ENCODE measurements around the gene CNTNAP5. TPM values are rescaled to one million over a fixed set of nuclear protein-coding genes. Genes with fewer than 3 reads are reported as not detected.

The CNTNAP5 gene
- total RNA-seq, 3 donors from 2014 or later (not counting 1 experiment from before 2014, with no cell fraction given): not detected

GRCh38 chr2:124320051-124320688 is 295.1 kb downstream of the CNTNAP5 start:
- Histone ChIP-seq H3K27me3 (ENCODE audit: control insufficient read depth, insufficient read depth, low read length) (no peaks in the 10 kb centered on the region), H3K27ac (ENCODE audit: low read length) (no peak overlapping the region), H3K36me3 (ENCODE audit: control insufficient read depth, insufficient read depth, low read length) (no peaks in the 10 kb centered on the region), H3K4me1 (ENCODE audit: control insufficient read depth, insufficient read depth, low read length) (no peaks in the 10 kb centered on the region), H3K9me3 (ENCODE audit: control insufficient read depth, insufficient read depth, low read length) (no peaks in the 10 kb centered on the region), H3K4me3 (ENCODE audit: low read length) (no peak overlapping the region)
- H3K9me3 Mint-ChIP-seq: peaks cover 10 to 21% of the 10 kb centered on the region in 2 donors
- ATAC-seq: no peak
- no peak for TF ChIP-seq CTCF (IDR thresholded peaks at IDR 0.05)
- no peaks in the 10 kb centered on the region for H3K27me3 Mint-ChIP-seq (ENCODE audit: low read depth in 2 of 2)
- no peak overlapping the region for H3K4me3 Mint-ChIP-seq
- intact Hi-C loops (cut with micrococcal nuclease): no loop called here
- H3K27ac Mint-ChIP-seq: no peak overlapping the region
- no peaks in the 10 kb centered on the region for H3K36me3 Mint-ChIP-seq
- 86% methylated on average over 5 of the region's 5 CpGs for WGBS (ENCODE audit: insufficient coverage)
- DNase-seq: no peak
- peaks cover 0 to 9% of the 10 kb centered on the region in 2 donors for H3K4me1 Mint-ChIP-seq

- no peak for TF ChIP-seq CTCF (IDR thresholded peaks at IDR 0.05)
- H3K9me3 ChIP-seq (ENCODE audit: control insufficient read depth, insufficient read depth, low read length): no peaks in the 10 kb centered on the region
- no peak overlapping the region for H3K27ac ChIP-seq (ENCODE audit: low read length)
- Mint-ChIP-seq H3K36me3 (peaks cover 2% of the 10 kb centered on the region), H3K27me3 (ENCODE audit: low read depth in 2 of 2) (no peaks in the 10 kb centered on the region), H3K4me3 (no peak overlapping the region), H3K27ac (no peak overlapping the region), H3K9me3 (peaks cover 12 to 25% of the 10 kb centered on the region in 2 donors), H3K4me1 (peaks cover 0 to 9% of the 10 kb centered on the region in 2 donors)
- ATAC-seq: no peak
- WGBS (ENCODE audit: insufficient coverage): 77% methylated on average over 2 of the region's 2 CpGs
- H3K4me1 ChIP-seq (ENCODE audit: control insufficient read depth, insufficient read depth, low read length): no peaks in the 10 kb centered on the region
- H3K36me3 ChIP-seq (ENCODE audit: control insufficient read depth, insufficient read depth, low read length): no peaks in the 10 kb centered on the region
- no peaks in the 10 kb centered on the region for H3K27me3 ChIP-seq (ENCODE audit: control insufficient read depth, insufficient read depth, low read length)
- intact Hi-C loops (cut with micrococcal nuclease): no loop called here
- H3K4me3 ChIP-seq (ENCODE audit: low read length): no peak overlapping the region
- no peak for DNase-seq
Observed at GRCh38 chr2:124323321-124323720, 298.2 kb downstream of the CNTNAP5 start.

- TF ChIP-seq CTCF (IDR thresholded peaks at IDR 0.05): no peak
- Histone ChIP-seq H3K4me1 (ENCODE audit: control insufficient read depth, insufficient read depth, low read length) (no peaks in the 10 kb centered on the region), H3K27me3 (ENCODE audit: control insufficient read depth, insufficient read depth, low read length) (no peaks in the 10 kb centered on the region), H3K9me3 (ENCODE audit: control insufficient read depth, insufficient read depth, low read length) (no peaks in the 10 kb centered on the region), H3K36me3 (ENCODE audit: control insufficient read depth, insufficient read depth, low read length) (no peaks in the 10 kb centered on the region), H3K4me3 (ENCODE audit: low read length) (no peak overlapping the region), H3K27ac (ENCODE audit: low read length) (no peak overlapping the region)
- Mint-ChIP-seq H3K36me3 (peaks cover 11% of the 10 kb centered on the region), H3K27ac (no peak overlapping the region), H3K9me3 (peaks cover 10 to 20% of the 10 kb centered on the region in 2 donors), H3K27me3 (ENCODE audit: low read depth in 2 of 2) (no peaks in the 10 kb centered on the region), H3K4me3 (no peak overlapping the region), H3K4me1 (no peaks in the 10 kb centered on the region)
- no peak for DNase-seq
- 67% methylated on average over 1 of the region's 3 CpGs for WGBS (ENCODE audit: insufficient coverage)
- intact Hi-C loops (cut with micrococcal nuclease): no loop called here
- ATAC-seq: no peak
Observed at GRCh38 chr2:124325667-124326440, 300.8 kb downstream of the CNTNAP5 start.

All from natural killer cell (primary cell).